HG02884 (cell line): ENCODE data around the gene INSRR.

ENCODE experiments used
- ATAC-seq: cut with Tn5 transposase; IDR thresholded peaks from one replicate; pipeline ENCODE4 v1.9.1; 2021; ENCODE audit warnings: mild to moderate bottlenecking, moderate library complexity; ENCODE audit not compliant: unreplicated experiment

The INSRR gene

GRCh38 chr1:156858959-156859522 lies at the start of gene INSRR:
INSRR (minus strand) TSS chr1:156859117; CDS start chr1:156858621, 496 bp downstream.
- ATAC-seq, result no peak

- no peak for ATAC-seq
These were observed 49.6 kb upstream of the INSRR start for GRCh38 chr1:156908541-156908940.

- no peak for ATAC-seq
These were observed 47.4 kb upstream of the INSRR start for GRCh38 chr1:156906206-156906906.

- no peak for ATAC-seq
These were observed 46.7 kb upstream of the INSRR start for GRCh38 chr1:156905651-156906050.

GRCh38 chr1:156905176-156905575 lies 46.3 kb upstream of the INSRR start:
- ATAC-seq, result no peak

- ATAC-seq, result no peak
These were observed 45.5 kb upstream of the INSRR start for GRCh38 chr1:156904187-156904959.

- ATAC-seq, result no peak
These were observed 44.6 kb upstream of the INSRR start for GRCh38 chr1:156903328-156904091.

GRCh38 chr1:156901966-156902915 lies 43.3 kb upstream of the INSRR start:
- ATAC-seq, result no peak

- ATAC-seq, result no peak
These were observed 42.6 kb upstream of the INSRR start for GRCh38 chr1:156901590-156901900.

GRCh38 chr1:156900896-156901589 lies 42.1 kb upstream of the INSRR start:
- ATAC-seq, result no peak

GRCh38 chr1:156899956-156900718 lies 41.2 kb upstream of the INSRR start:
- no peak for ATAC-seq

- no peak for ATAC-seq
These were observed 40.2 kb upstream of the INSRR start for GRCh38 chr1:156898971-156899664.

GRCh38 chr1:156898161-156898566 lies 39.2 kb upstream of the INSRR start:
- no peak for ATAC-seq

GRCh38 chr1:156897078-156897825 lies 38.3 kb upstream of the INSRR start:
- no peak for ATAC-seq

- ATAC-seq, result no peak
These were observed 37.6 kb upstream of the INSRR start for GRCh38 chr1:156896490-156897033.

GRCh38 chr1:156895927-156896326 lies 37.0 kb upstream of the INSRR start:
- ATAC-seq, result no peak

- ATAC-seq, result no peak
These were observed 36.5 kb upstream of the INSRR start for GRCh38 chr1:156895455-156895812.
